SK-N-SH (cell line): ENCODE results near the gene CDKL4. TPM values are rescaled to one million over a fixed set of nuclear protein-coding genes. Genes with fewer than 3 reads are reported as not detected.
"Not testable (repeated sequence)": the region's sequence is repeated elsewhere in the genome, so short reads cannot be mapped to it uniquely, and the experiment has no call there.

Experiments
- CTCF ChIA-PET: fragments of 300-600, 350-600 bp; formaldehyde crosslinking; extraction: SDS; loops from one replicate; lab custom pipeline; 2021; lab: Yijun Ruan, JAX
- POLR2A ChIA-PET: fragments of 350-600 bp; sonication (Branson Sonifier 250); formaldehyde crosslinking; extraction: SDS; loops from one replicate; lab custom pipeline; 2020; ENCODE audit warnings: antibody characterized with exemption, inconsistent platforms; lab: Yijun Ruan, JAX
- DNase-seq: peaks from one replicate; pipeline ENCODE4 v3.0.0; 2012
- H2AFZ ChIP-seq: fragments of 200-600 bp; sonication (generic); 2 replicates; pipeline ENCODE4 v1.8.1; 2016; ENCODE audit warnings: antibody characterized with exemption, mild to moderate bottlenecking, low read depth
- H3F3A ChIP-seq: fragments of 200-600 bp; sonication (generic); replicated peaks from 2 replicates; pipeline ENCODE3; 2016; ENCODE audit warnings: antibody characterized with exemption, mild to moderate bottlenecking; ENCODE audit not compliant: insufficient read depth
- H3K27ac ChIP-seq, 2 experiments: fragments of 200-500 bp in 1 of 2; fragments of 200-600 bp in 1 of 2; sonication (Bioruptor generic) in 1 of 2; sonication (generic), shearing (Covaris generic) in 1 of 2; 2 replicates each; pipeline versions ENCODE4 v1.5.1 to v1.6.1; 2014 to 2016; ENCODE audit warnings: low read depth in 2 of 2, inconsistent platforms in 1 of 2, low read length in 1 of 2, mild to moderate bottlenecking in 1 of 2, mixed read lengths in 1 of 2
- H3K27me3 ChIP-seq: fragments of 200-600 bp; sonication (generic), shearing (Covaris generic); 2 replicates; pipeline ENCODE4 v1.6.1; 2016; ENCODE audit warnings: mixed run types; ENCODE audit not compliant: insufficient read depth
- H3K36me3 ChIP-seq, 2 experiments: fragments of 200-500 bp in 1 of 2; fragments of 200-600 bp in 1 of 2; sonication (Bioruptor generic) in 1 of 2; sonication (generic) in 1 of 2; replicated peaks in 1 of 2; 2 replicates each; pipeline versions ENCODE3 to v1.5.1; 2014 to 2016; ENCODE audit warnings: low read length in 1 of 2, mild to moderate bottlenecking in 1 of 2; ENCODE audit not compliant: insufficient read depth in 2 of 2, control insufficient read depth in 1 of 2
- H3K4me1 ChIP-seq, 2 experiments: fragments of 200-500 bp in 1 of 2; fragments of 200-600 bp in 1 of 2; sonication (Bioruptor generic) in 1 of 2; sonication (generic), shearing (Covaris generic) in 1 of 2; 2 replicates each; pipeline versions ENCODE4 v1.5.1 to v1.6.1; 2014 to 2016; ENCODE audit warnings: low read depth in 1 of 2, low read length in 1 of 2, mixed run types in 1 of 2; ENCODE audit not compliant: insufficient read depth in 2 of 2, control insufficient read depth in 1 of 2
- H3K4me2 ChIP-seq: fragments of 200-600 bp; sonication (generic), shearing (Covaris generic); 2 replicates; pipeline ENCODE4 v1.6.1; 2017; ENCODE audit warnings: mixed run types
- H3K4me3 ChIP-seq, 2 experiments: fragments of 200-500 bp in 1 of 2; fragments of 200-600 bp in 1 of 2; sonication (Bioruptor generic) in 1 of 2; sonication (generic), shearing (Covaris generic) in 1 of 2; 2 replicates each; pipeline versions ENCODE4 v1.5.1 to v1.8.1; 2014 to 2016; ENCODE audit warnings: low read depth in 2 of 2, inconsistent platforms in 1 of 2, low read length in 1 of 2, mild to moderate bottlenecking in 1 of 2, mixed read lengths in 1 of 2, moderate library complexity in 1 of 2
- H3K79me2 ChIP-seq: fragments of 200-600 bp; sonication (generic); 2 replicates; pipeline ENCODE4 v1.8.1; 2017; ENCODE audit warnings: mild to moderate bottlenecking; ENCODE audit not compliant: insufficient read depth
- H3K9ac ChIP-seq: fragments of 200-600 bp; sonication (generic); 2 replicates; pipeline ENCODE4 v1.6.1; 2017; ENCODE audit warnings: mixed run types
- H3K9me2 ChIP-seq: fragments of 200-600 bp; sonication (generic); 2 replicates; pipeline ENCODE4 v1.6.1; 2017; ENCODE audit warnings: mixed run types
- H3K9me3 ChIP-seq: fragments of 200-600 bp; sonication (generic); 2 replicates; pipeline ENCODE4 v1.6.1; 2017; ENCODE audit warnings: mixed run types, mild to moderate bottlenecking, moderate library complexity
- H4K20me1 ChIP-seq: fragments of 200-600 bp; sonication (generic); 2 replicates; pipeline ENCODE4 v1.6.1; 2017; ENCODE audit warnings: mild to moderate bottlenecking, mixed run types; ENCODE audit not compliant: insufficient read depth
- CHD2 ChIP-seq: fragments of 150-350 bp; IDR thresholded peaks from 2 replicates; pipeline ENCODE4 v1.6.1; 2018; ENCODE audit warnings: low read length; ENCODE audit not compliant: partially characterized antibody
- ELF1 ChIP-seq: IDR thresholded peaks from 2 replicates; pipeline ENCODE4 v1.4.0; 2012
- IRF3 ChIP-seq: fragments of 150-350 bp; IDR thresholded peaks from 2 replicates; pipeline ENCODE4 v1.6.1; 2016; ENCODE audit warnings: mild to moderate bottlenecking, low read depth, low read length
- PBX3 ChIP-seq: IDR thresholded peaks from 2 replicates; pipeline ENCODE4; 2012
- REST ChIP-seq: IDR thresholded peaks from 2 replicates; pipeline ENCODE4 v1.6.1; 2012; ENCODE audit warnings: mild to moderate bottlenecking, low read depth, low read length, moderate library complexity
- RFX5 ChIP-seq: IDR thresholded peaks from 2 replicates; pipeline ENCODE4 v1.6.1; 2012; ENCODE audit warnings: mild to moderate bottlenecking, improper control_type of control experiment, low read length
- RXRA ChIP-seq: IDR thresholded peaks from 2 replicates; pipeline ENCODE4 v1.4.0; 2012; ENCODE audit warnings: low read depth, mild to moderate bottlenecking, borderline replicate concordance
- SIN3A ChIP-seq: IDR thresholded peaks from 2 replicates; pipeline ENCODE4 v1.6.1; 2012; ENCODE audit warnings: low read depth, mild to moderate bottlenecking, low read length, moderate library complexity, borderline replicate concordance
- TCF12 ChIP-seq: IDR thresholded peaks from 2 replicates; pipeline ENCODE4 v1.4.0; 2012
- USF1 ChIP-seq: IDR thresholded peaks from 2 replicates; pipeline ENCODE4 v1.4.0; 2012; ENCODE audit warnings: low read depth, borderline replicate concordance
- USF2 ChIP-seq: fragments of 150-350 bp; IDR thresholded peaks from 2 replicates; pipeline ENCODE4 v1.6.1; 2017; ENCODE audit warnings: antibody characterized with exemption, low read length, low read depth, borderline replicate concordance
- YY1 ChIP-seq: IDR thresholded peaks from 2 replicates; pipeline ENCODE4 v1.4.0; 2012; ENCODE audit warnings: low read depth, mild to moderate bottlenecking
- WGBS: methylation state at CpG from one replicate; pipeline ENCODE4 v1.1.6; 2017; ENCODE audit warnings: low lambda C conversion rate; 5-methylcytosine and 5-hydroxymethylcytosine counted together
- polyA plus RNA-seq, 3 experiments: library from polyadenylated mRNA; depleted of rRNA; stranded (reverse); fragments of >200 nt; gene quantifications; 2 replicates each; pipeline ENCODE4 v1.2.3, GENCODE V29; 2012

CDKL4 gene
- polyA plus RNA-seq, 1 of the 3 experiments (the other 2 are of a cell fraction) = 0.81 TPM

- no peaks in the 10 kb centered on the region for H3K9me2 ChIP-seq
- no peaks in the 10 kb centered on the region for H3K79me2 ChIP-seq
- H4K20me1 ChIP-seq = no peaks in the 10 kb centered on the region
- CTCF ChIA-PET = interaction anchor here (1.1 to 1.3 kb wide), 2 partner anchors 19 to 450 kb away, joined by 3 read pairs; no protein-coding TSS in a partner anchor
- H3K36me3 ChIP-seq = peaks cover 20 to 32% of the 10 kb centered on the region in 2 experiments
- no peaks in the 10 kb centered on the region for H3K27me3 ChIP-seq
- no peak overlapping the region for H3K27ac ChIP-seq
- no peak overlapping the region for H3K4me2 ChIP-seq
- H3K9ac ChIP-seq = no peak overlapping the region
- H2AFZ ChIP-seq = no peak overlapping the region
- DNase-seq = no peak
- no peaks in the 10 kb centered on the region for H3K9me3 ChIP-seq
- WGBS = 97% methylated on average over 1 of the region's 1 CpG
- no peak overlapping the region for H3K4me3 ChIP-seq
- TF ChIP-seq IRF3 (no peak), RFX5 (no peak), USF2 (no peak), USF1 (no peak), TCF12 (no peak), REST (no peak), YY1 (no peak), CHD2 (no peak), PBX3 (no peak), RXRA (no peak), ELF1 (no peak), SIN3A (no peak)
- peaks cover 0 to 7% of the 10 kb centered on the region in 2 experiments; a peak in 2 of 4 replicates for H3K4me1 ChIP-seq
- peaks cover 9% of the 10 kb centered on the region for H3F3A ChIP-seq
- POLR2A ChIA-PET = no interaction called here
Observed at GRCh38 chr2:39246382-39246980, 2.7 kb upstream of the CDKL4 start.

GRCh38 chr2:39244963-39245625 lies 1.3 kb upstream of the CDKL4 start:
- DNase-seq, H3K27ac ChIP-seq, H3K4me3 ChIP-seq, H3K4me1 ChIP-seq, H3K9me3 ChIP-seq, H3F3A ChIP-seq, H3K4me2 ChIP-seq, H3K9me2 ChIP-seq, H3K27me3 ChIP-seq, H2AFZ ChIP-seq, H4K20me1 ChIP-seq, H3K79me2 ChIP-seq, H3K9ac ChIP-seq: not testable (repeated sequence)
- H3K36me3 ChIP-seq = peaks cover 14 to 18% of the 10 kb centered on the region in 2 experiments
- WGBS = 94% methylated on average over 31 of the region's 31 CpGs
- CTCF ChIA-PET = interaction anchor here (0.6 to 1.3 kb wide), 5 partner anchors 8 to 296 kb away, joined by 3 to 4 read pairs (median 3); no protein-coding TSS in a partner anchor
- POLR2A ChIA-PET = interaction anchor here (1.7 kb wide), 1 partner anchor 26 kb away, joined by 3 read pairs; no protein-coding TSS in a partner anchor
